Muscle layer of colon (tissue), 2 donors: Measurements from ENCODE around the gene FYCO1.

ENCODE experiments used
- H3K27ac ChIP-seq: one replicate; pipeline ENCODE4 v1.7.0; 2013; ENCODE audit warnings: low read depth, mild to moderate bottlenecking, low read length, moderate library complexity
- H3K27me3 ChIP-seq, 2 donors: one replicate each; pipeline ENCODE4 v1.7.0; 2013; ENCODE audit warnings: low read length in 2 of 2, mild to moderate bottlenecking in 2 of 2; ENCODE audit not compliant: insufficient read depth in 2 of 2, control insufficient read depth in 1 of 2
- H3K36me3 ChIP-seq: one replicate; pipeline ENCODE4 v1.7.0; 2013; ENCODE audit warnings: mild to moderate bottlenecking, low read length; ENCODE audit not compliant: insufficient read depth
- H3K4me1 ChIP-seq: one replicate; pipeline ENCODE4 v1.7.0; 2013; ENCODE audit warnings: mild to moderate bottlenecking, low read length; ENCODE audit not compliant: insufficient read depth
- H3K4me3 ChIP-seq, 2 donors: one replicate each; pipeline ENCODE4 v1.7.0; 2013; ENCODE audit warnings: low read length in 2 of 2, low read depth in 1 of 2, mild to moderate bottlenecking in 1 of 2, moderate library complexity in 1 of 2
- H3K9ac ChIP-seq: one replicate; pipeline ENCODE4 v1.7.0; 2013; ENCODE audit warnings: low read length
- H3K9me3 ChIP-seq: one replicate; pipeline ENCODE4 v1.7.0; 2013; ENCODE audit warnings: mild to moderate bottlenecking, low read length
- donor health status: abdominal sarcoma.
- donor health status: Adenocarcinoma of cecum.

FYCO1 gene

GRCh38 chr3:45885979-45886705 lies 109.5 kb downstream of the FYCO1 start, which contains the start of gene CCR9:
CCR9 (plus strand) TSS chr3:45886543; CDS start chr3:45894934, 8,391 bp downstream.
- no peaks in the 10 kb centered on the region for H3K36me3 ChIP-seq
- H3K4me3 ChIP-seq: no peak within 1 kb of the TSS
- H3K9ac ChIP-seq: no peak within 1 kb of the TSS
- H3K27me3 ChIP-seq: no peaks in the 10 kb centered on the region
- no peak within 1 kb of the TSS for H3K27ac ChIP-seq
- H3K4me1 ChIP-seq: no peaks in the 10 kb centered on the region
- H3K9me3 ChIP-seq: no peaks in the 10 kb centered on the region

GRCh38 chr3:45884368-45885201 lies 111.0 kb downstream of the FYCO1 start:
- H3K4me1 ChIP-seq: no peaks in the 10 kb centered on the region
- H3K9ac ChIP-seq: no peak overlapping the region
- H3K27ac ChIP-seq: no peak overlapping the region
- no peak overlapping the region for H3K4me3 ChIP-seq
- H3K36me3 ChIP-seq: no peaks in the 10 kb centered on the region
- H3K27me3 ChIP-seq: no peaks in the 10 kb centered on the region
- no peaks in the 10 kb centered on the region for H3K9me3 ChIP-seq

- Histone ChIP-seq H3K9me3 (no peaks in the 10 kb centered on the region), H3K36me3 (no peaks in the 10 kb centered on the region), H3K27ac (no peak overlapping the region), H3K4me3 (no peak overlapping the region), H3K4me1 (no peaks in the 10 kb centered on the region), H3K27me3 (no peaks in the 10 kb centered on the region), H3K9ac (no peak overlapping the region)
Observed at GRCh38 chr3:45881078-45882022, 114.3 kb downstream of the FYCO1 start.

- Histone ChIP-seq H3K36me3 (no peaks in the 10 kb centered on the region), H3K9me3 (no peaks in the 10 kb centered on the region), H3K4me3 (no peak overlapping the region), H3K27ac (no peak overlapping the region), H3K9ac (no peak overlapping the region), H3K4me1 (no peaks in the 10 kb centered on the region), H3K27me3 (no peaks in the 10 kb centered on the region)
Observed at GRCh38 chr3:45880725-45881077, 114.9 kb downstream of the FYCO1 start.

GRCh38 chr3:45878124-45878523 lies 117.5 kb downstream of the FYCO1 start:
- no peak overlapping the region for H3K9ac ChIP-seq
- H3K27me3 ChIP-seq: no peaks in the 10 kb centered on the region
- H3K4me1 ChIP-seq: no peaks in the 10 kb centered on the region
- no peaks in the 10 kb centered on the region for H3K9me3 ChIP-seq
- no peaks in the 10 kb centered on the region for H3K36me3 ChIP-seq
- H3K4me3 ChIP-seq: no peak overlapping the region
- no peak overlapping the region for H3K27ac ChIP-seq

- H3K27ac ChIP-seq: no peak overlapping the region
- H3K4me3 ChIP-seq: no peak overlapping the region
- H3K36me3 ChIP-seq: no peaks in the 10 kb centered on the region
- H3K27me3 ChIP-seq: no peaks in the 10 kb centered on the region
- no peak overlapping the region for H3K9ac ChIP-seq
- H3K4me1 ChIP-seq: no peaks in the 10 kb centered on the region
- H3K9me3 ChIP-seq: no peaks in the 10 kb centered on the region
Observed at GRCh38 chr3:45874677-45875346, 120.8 kb downstream of the FYCO1 start.

- Histone ChIP-seq H3K36me3 (no peaks in the 10 kb centered on the region), H3K4me3 (no peak overlapping the region), H3K27ac (no peak overlapping the region), H3K9ac (no peak overlapping the region), H3K4me1 (no peaks in the 10 kb centered on the region), H3K27me3 (no peaks in the 10 kb centered on the region), H3K9me3 (no peaks in the 10 kb centered on the region)
Observed at GRCh38 chr3:45873638-45874037, 122.0 kb downstream of the FYCO1 start.

GRCh38 chr3:45873036-45873435 lies 122.6 kb downstream of the FYCO1 start:
- Histone ChIP-seq H3K4me3 (no peak overlapping the region), H3K27me3 (no peaks in the 10 kb centered on the region), H3K27ac (no peak overlapping the region), H3K9me3 (no peaks in the 10 kb centered on the region), H3K9ac (no peak overlapping the region), H3K36me3 (no peaks in the 10 kb centered on the region), H3K4me1 (no peaks in the 10 kb centered on the region)

- Histone ChIP-seq H3K36me3 (no peaks in the 10 kb centered on the region), H3K9me3 (no peaks in the 10 kb centered on the region), H3K4me1 (no peaks in the 10 kb centered on the region), H3K9ac (no peak overlapping the region), H3K27ac (no peak overlapping the region), H3K4me3 (no peak overlapping the region), H3K27me3 (no peaks in the 10 kb centered on the region)
Observed at GRCh38 chr3:45872569-45872968, 123.1 kb downstream of the FYCO1 start.

GRCh38 chr3:45871780-45872179 lies 123.8 kb downstream of the FYCO1 start:
- H3K4me3 ChIP-seq: no peak overlapping the region
- no peaks in the 10 kb centered on the region for H3K4me1 ChIP-seq
- H3K9ac ChIP-seq: no peak overlapping the region
- no peaks in the 10 kb centered on the region for H3K36me3 ChIP-seq
- H3K27me3 ChIP-seq: no peaks in the 10 kb centered on the region
- H3K27ac ChIP-seq: no peak overlapping the region
- no peaks in the 10 kb centered on the region for H3K9me3 ChIP-seq

- Histone ChIP-seq H3K36me3 (no peaks in the 10 kb centered on the region), H3K9me3 (no peaks in the 10 kb centered on the region), H3K4me3 (no peak overlapping the region), H3K9ac (no peak overlapping the region), H3K27me3 (no peaks in the 10 kb centered on the region), H3K27ac (no peak overlapping the region), H3K4me1 (no peaks in the 10 kb centered on the region)
Observed at GRCh38 chr3:45870099-45870498, 125.5 kb downstream of the FYCO1 start.
